Breast epithelium (tissue), 3 donors: ENCODE data around the gene SCYGR1.
"Not testable (repeated sequence)": the region's sequence is repeated elsewhere in the genome, so short reads cannot be mapped to it uniquely, and the experiment has no call there.

Experiments used
- POLR2A ChIP-seq: fragments of 450-650 bp; IDR thresholded peaks from one replicate; pipeline ENCODE4 v1.6.1; 2016; ENCODE audit warnings: antibody characterized with exemption, mild to moderate bottlenecking, moderate library complexity
- POLR2AphosphoS5 ChIP-seq, 3 donors: sonication (generic); formaldehyde crosslinking; IDR thresholded peaks; one replicate each; pipeline ENCODE4 v1.6.1; 2017; ENCODE audit warnings: antibody characterized with exemption in 3 of 3
- TF ChIP-seq, protein P1 (sequence below), 3 donors: fragments of 450-650 bp; IDR thresholded peaks; one replicate each; pipeline ENCODE4 v1.5.1; 2016 to 2017; ENCODE audit warnings: antibody characterized with exemption in 3 of 3, mild to moderate bottlenecking in 3 of 3, moderate library complexity in 3 of 3

DNA sequence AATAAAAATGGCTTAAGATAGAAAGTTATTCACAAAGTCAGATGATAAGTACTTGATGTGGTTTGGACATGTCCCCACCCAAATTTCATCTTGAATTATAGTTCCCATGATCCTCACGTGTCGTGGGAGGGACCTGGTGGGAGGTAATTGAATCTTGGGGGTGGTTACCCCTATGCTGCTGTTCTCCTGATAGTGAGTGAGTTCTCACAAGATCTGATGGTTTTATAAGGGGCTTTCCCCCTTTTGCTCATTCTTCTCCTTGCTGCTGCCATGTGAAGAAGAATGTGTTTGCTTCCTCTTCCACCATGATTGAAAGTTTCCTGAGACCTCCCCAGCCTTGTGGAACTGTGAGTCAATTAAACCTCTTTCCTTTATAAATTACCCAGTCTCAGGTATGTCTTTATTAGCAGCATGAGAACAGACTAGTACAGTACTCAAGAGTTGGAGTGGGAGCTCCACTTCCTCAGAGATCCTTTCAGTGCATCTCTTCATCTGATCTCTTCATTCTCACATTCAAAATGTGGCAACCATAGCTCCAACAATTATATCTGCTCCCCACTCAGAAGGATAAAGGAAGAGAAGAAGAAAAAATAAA, 5.4 kb downstream of the SCYGR1 start:
- TF ChIP-seq, protein P1, sequence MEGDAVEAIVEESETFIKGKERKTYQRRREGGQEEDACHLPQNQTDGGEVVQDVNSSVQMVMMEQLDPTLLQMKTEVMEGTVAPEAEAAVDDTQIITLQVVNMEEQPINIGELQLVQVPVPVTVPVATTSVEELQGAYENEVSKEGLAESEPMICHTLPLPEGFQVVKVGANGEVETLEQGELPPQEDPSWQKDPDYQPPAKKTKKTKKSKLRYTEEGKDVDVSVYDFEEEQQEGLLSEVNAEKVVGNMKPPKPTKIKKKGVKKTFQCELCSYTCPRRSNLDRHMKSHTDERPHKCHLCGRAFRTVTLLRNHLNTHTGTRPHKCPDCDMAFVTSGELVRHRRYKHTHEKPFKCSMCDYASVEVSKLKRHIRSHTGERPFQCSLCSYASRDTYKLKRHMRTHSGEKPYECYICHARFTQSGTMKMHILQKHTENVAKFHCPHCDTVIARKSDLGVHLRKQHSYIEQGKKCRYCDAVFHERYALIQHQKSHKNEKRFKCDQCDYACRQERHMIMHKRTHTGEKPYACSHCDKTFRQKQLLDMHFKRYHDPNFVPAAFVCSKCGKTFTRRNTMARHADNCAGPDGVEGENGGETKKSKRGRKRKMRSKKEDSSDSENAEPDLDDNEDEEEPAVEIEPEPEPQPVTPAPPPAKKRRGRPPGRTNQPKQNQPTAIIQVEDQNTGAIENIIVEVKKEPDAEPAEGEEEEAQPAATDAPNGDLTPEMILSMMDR (IDR thresholded peaks at IDR 0.05), result not testable (repeated sequence)
- TF ChIP-seq POLR2AphosphoS5 (IDR thresholded peaks at IDR 0.05); POLR2A: not testable (repeated sequence)
